A549 (cell line): Measurements from ENCODE around the gene MEAF6.

Source experiments
- EP300 ChIP-seq, 2 experiments: fragments of >200 bp; sonication (Bioruptor Twin); formaldehyde crosslinking; IDR thresholded peaks; 2 replicates in 1 of 2; 3 replicates in 1 of 2; pipeline ENCODE4 v1.6.1; 2016 to 2017
- MAFK ChIP-seq: fragments of 450-650 bp; IDR thresholded peaks from 2 replicates; pipeline ENCODE4 v1.6.1; 2014; ENCODE audit not compliant: partially characterized antibody
- PHF8 ChIP-seq: fragments of 200-600 bp; sonication (generic); IDR thresholded peaks from 2 replicates; pipeline ENCODE4 v1.6.1; 2016; ENCODE audit warnings: low read depth, mild to moderate bottlenecking, antibody characterized with exemption, moderate library complexity, borderline replicate concordance
- POLR2A ChIP-seq: IDR thresholded peaks from 2 replicates; pipeline ENCODE4 v1.6.1; 2012; ENCODE audit warnings: mild to moderate bottlenecking, low read length
- RCOR1 ChIP-seq: fragments of 150-350 bp; IDR thresholded peaks from 2 replicates; pipeline ENCODE4 v1.6.1; 2014; ENCODE audit warnings: antibody characterized with exemption, low read length, low read depth
- TF ChIP-seq, protein P1 (sequence below): fragments of 200-600 bp; sonication (generic); IDR thresholded peaks from 2 replicates; pipeline ENCODE4 v1.6.1; 2016; ENCODE audit warnings: antibody characterized with exemption, mild to moderate bottlenecking, moderate library complexity
- TF ChIP-seq, protein P2 (sequence below): fragments of >200 bp; sonication (Bioruptor Twin); formaldehyde crosslinking; IDR thresholded peaks from 3 replicates; pipeline ENCODE4 v1.5.1; 2016
- TF ChIP-seq, protein P3 (sequence below): IDR thresholded peaks from 2 replicates; pipeline ENCODE4 v1.6.1; 2012

DNA sequence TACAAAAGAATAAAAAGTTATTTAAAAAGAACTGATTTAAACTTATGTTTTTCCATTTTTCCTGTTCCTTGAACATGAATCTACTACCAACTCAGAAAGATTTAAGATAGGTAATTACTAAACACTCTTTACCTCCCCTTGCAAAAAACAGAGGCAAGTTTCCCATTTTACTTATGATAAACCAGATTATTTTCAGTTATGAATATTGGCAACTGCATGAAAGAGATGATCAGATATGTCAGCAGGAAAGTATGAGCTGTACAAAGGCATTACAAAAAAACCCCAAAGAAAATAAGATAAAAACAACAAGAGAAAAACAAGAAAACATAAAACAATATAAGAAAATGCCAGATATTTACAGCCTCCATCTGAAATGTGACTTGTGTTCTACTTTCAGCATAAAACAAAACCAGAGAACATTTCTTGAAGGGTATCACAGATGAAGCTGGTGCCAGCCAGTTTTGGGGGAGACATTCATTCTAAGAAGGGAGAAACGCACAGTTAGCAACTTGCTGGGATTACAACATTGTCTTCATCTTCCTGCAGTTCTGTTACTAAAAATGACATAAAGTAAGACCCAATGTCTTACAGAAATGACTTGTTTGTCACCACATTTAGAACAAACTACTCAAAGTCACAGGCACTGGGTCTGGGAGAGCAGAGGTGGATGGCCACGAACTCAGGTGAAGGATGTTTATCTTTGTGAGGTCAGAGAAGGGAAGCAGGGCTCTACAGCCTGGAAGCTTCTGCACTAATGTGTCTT is 21.0 kb downstream of the MEAF6 start:
- TF ChIP-seq, protein P1, sequence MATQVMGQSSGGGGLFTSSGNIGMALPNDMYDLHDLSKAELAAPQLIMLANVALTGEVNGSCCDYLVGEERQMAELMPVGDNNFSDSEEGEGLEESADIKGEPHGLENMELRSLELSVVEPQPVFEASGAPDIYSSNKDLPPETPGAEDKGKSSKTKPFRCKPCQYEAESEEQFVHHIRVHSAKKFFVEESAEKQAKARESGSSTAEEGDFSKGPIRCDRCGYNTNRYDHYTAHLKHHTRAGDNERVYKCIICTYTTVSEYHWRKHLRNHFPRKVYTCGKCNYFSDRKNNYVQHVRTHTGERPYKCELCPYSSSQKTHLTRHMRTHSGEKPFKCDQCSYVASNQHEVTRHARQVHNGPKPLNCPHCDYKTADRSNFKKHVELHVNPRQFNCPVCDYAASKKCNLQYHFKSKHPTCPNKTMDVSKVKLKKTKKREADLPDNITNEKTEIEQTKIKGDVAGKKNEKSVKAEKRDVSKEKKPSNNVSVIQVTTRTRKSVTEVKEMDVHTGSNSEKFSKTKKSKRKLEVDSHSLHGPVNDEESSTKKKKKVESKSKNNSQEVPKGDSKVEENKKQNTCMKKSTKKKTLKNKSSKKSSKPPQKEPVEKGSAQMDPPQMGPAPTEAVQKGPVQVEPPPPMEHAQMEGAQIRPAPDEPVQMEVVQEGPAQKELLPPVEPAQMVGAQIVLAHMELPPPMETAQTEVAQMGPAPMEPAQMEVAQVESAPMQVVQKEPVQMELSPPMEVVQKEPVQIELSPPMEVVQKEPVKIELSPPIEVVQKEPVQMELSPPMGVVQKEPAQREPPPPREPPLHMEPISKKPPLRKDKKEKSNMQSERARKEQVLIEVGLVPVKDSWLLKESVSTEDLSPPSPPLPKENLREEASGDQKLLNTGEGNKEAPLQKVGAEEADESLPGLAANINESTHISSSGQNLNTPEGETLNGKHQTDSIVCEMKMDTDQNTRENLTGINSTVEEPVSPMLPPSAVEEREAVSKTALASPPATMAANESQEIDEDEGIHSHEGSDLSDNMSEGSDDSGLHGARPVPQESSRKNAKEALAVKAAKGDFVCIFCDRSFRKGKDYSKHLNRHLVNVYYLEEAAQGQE, result no peak
- TF ChIP-seq, protein P2, sequence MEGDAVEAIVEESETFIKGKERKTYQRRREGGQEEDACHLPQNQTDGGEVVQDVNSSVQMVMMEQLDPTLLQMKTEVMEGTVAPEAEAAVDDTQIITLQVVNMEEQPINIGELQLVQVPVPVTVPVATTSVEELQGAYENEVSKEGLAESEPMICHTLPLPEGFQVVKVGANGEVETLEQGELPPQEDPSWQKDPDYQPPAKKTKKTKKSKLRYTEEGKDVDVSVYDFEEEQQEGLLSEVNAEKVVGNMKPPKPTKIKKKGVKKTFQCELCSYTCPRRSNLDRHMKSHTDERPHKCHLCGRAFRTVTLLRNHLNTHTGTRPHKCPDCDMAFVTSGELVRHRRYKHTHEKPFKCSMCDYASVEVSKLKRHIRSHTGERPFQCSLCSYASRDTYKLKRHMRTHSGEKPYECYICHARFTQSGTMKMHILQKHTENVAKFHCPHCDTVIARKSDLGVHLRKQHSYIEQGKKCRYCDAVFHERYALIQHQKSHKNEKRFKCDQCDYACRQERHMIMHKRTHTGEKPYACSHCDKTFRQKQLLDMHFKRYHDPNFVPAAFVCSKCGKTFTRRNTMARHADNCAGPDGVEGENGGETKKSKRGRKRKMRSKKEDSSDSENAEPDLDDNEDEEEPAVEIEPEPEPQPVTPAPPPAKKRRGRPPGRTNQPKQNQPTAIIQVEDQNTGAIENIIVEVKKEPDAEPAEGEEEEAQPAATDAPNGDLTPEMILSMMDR, result no peak
- no peak for TF ChIP-seq POLR2A
- no peak for TF ChIP-seq MAFK
- TF ChIP-seq, protein P3, sequence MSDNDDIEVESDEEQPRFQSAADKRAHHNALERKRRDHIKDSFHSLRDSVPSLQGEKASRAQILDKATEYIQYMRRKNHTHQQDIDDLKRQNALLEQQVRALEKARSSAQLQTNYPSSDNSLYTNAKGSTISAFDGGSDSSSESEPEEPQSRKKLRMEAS, result no peak
- TF ChIP-seq RCOR1, result no peak
- no peak for TF ChIP-seq EP300 (IDR thresholded peaks at IDR 0.05)
- TF ChIP-seq PHF8, result no peak
